Breast epithelium (tissue), 3 donors: ENCODE results near the gene EBF3.

ENCODE experiments used
- CTCF ChIP-seq, 3 donors: fragments of 450-650 bp; IDR thresholded peaks; one replicate each; pipeline ENCODE4 v1.5.1; 2016 to 2017; ENCODE audit warnings: antibody characterized with exemption in 3 of 3, mild to moderate bottlenecking in 3 of 3, moderate library complexity in 3 of 3
- POLR2A ChIP-seq: fragments of 450-650 bp; IDR thresholded peaks from one replicate; pipeline ENCODE4 v1.6.1; 2016; ENCODE audit warnings: antibody characterized with exemption, mild to moderate bottlenecking, moderate library complexity
- POLR2AphosphoS5 ChIP-seq, 3 donors: sonication (generic); formaldehyde crosslinking; IDR thresholded peaks; one replicate each; pipeline ENCODE4 v1.6.1; 2017; ENCODE audit warnings: antibody characterized with exemption in 3 of 3

GRCh38 chr10:129808092-129808983, 155.7 kb downstream of the EBF3 start:
- TF ChIP-seq CTCF (IDR thresholded peaks at IDR 0.05) (no peak), POLR2A (no peak), POLR2AphosphoS5 (IDR thresholded peaks at IDR 0.05) (no peak)
